Measurements from ENCODE around the gene ADORA2A. TPM values are rescaled to one million over a fixed set of nuclear protein-coding genes. Genes with fewer than 3 reads are reported as not detected.

ADORA2A gene
- polyA plus RNA-seq, 2 of the 4 experiments (the other 2 are of a cell fraction), result 0.48 to 1.8 TPM

DNA sequence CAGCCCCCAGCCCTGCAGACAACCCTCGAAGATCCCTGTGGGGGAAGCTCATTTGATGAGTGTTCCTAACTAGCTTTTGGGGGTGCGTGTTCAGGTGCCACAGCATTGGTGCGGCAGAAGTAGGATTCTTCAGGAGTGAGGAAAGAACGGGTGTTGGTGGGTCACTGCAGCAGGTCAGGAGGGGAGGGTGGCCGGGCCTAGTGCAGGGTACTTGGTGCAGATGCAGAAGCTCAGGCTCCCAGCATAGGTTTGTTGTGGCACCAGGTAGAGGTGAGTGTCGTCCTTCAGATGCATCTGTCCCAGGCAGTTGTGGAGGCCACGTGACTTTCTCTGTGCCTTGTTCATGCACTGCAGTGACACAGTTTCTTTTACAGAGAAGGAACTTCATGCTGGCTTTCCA lies 15.1 kb upstream of the ADORA2A start:
- WGBS (ENCODE audit: missing lambda C conversion rate), result 76% methylated on average over 6 of the region's 7 CpGs
- FAIRE-seq (no peak), DNase-seq (ENCODE audit: low read depth in 1 of 2, low spot score in 1 of 2) (no peak), ATAC-seq (no peak)
- no peak overlapping the region for H3K4me2 ChIP-seq
- no peak overlapping the region for H3K4me3 ChIP-seq
- POLR2A ChIA-PET, result no interaction called here
- CTCF ChIA-PET, result interaction anchor here (0.9 to 1.2 kb wide), 3 partner anchors 11 to 21 kb away, joined by 3 read pairs; no protein-coding TSS in a partner anchor
- no peaks in the 10 kb centered on the region for H3K9me3 ChIP-seq
- peaks cover 13% of the 10 kb centered on the region; the same call in 2 of the 3 replicates for H3K4me1 ChIP-seq
- no peak for TF ChIP-seq CHD2 (IDR thresholded peaks at IDR 0.05; ENCODE audit: low read length, partially characterized antibody)
- no peak for TF ChIP-seq POLR2A (IDR thresholded peaks at IDR 0.05; ENCODE audit: low read length)
- TF ChIP-seq, protein P1, sequence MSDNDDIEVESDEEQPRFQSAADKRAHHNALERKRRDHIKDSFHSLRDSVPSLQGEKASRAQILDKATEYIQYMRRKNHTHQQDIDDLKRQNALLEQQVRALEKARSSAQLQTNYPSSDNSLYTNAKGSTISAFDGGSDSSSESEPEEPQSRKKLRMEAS (IDR thresholded peaks at IDR 0.05), result no peak
- no peak for TF ChIP-seq TFCP2L1 (CRISPR knock-in tag; IDR thresholded peaks at IDR 0.05)
- no peak for TF ChIP-seq FOXS1 (CRISPR knock-in tag; IDR thresholded peaks at IDR 0.05)
- no peak for TF ChIP-seq KDM1A (IDR thresholded peaks at IDR 0.05; ENCODE audit: low read depth)
- H3K27ac ChIP-seq, result no peak overlapping the region

DNA sequence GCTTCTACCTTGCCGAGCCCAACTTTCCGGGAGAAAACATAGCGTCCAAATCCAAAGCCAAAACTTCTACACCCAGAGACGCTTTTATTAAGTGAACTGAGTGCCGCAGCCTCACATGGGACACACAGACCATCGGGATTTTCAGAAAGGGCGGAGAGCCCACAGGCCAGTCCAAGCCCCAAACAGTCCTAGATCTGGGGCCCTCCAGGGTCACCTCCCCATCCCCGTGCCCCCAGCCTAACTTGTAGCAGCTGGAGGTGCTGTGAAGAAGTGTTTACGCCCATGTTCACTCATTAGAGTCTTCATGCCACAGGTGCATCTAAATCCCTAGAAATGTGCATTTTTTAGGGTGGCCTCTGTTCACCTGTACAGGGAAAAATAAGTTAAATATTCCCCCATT lies 14.1 kb upstream of the ADORA2A start:
- Histone ChIP-seq H3K27ac (no peak overlapping the region), H3K9me3 (no peaks in the 10 kb centered on the region), H3K4me1 (peaks cover 13% of the 10 kb centered on the region; the same call in 2 of the 3 replicates), H3K4me2 (no peak overlapping the region), H3K4me3 (no peak overlapping the region)
- ATAC-seq, result no peak
- TF ChIP-seq, protein P2, sequence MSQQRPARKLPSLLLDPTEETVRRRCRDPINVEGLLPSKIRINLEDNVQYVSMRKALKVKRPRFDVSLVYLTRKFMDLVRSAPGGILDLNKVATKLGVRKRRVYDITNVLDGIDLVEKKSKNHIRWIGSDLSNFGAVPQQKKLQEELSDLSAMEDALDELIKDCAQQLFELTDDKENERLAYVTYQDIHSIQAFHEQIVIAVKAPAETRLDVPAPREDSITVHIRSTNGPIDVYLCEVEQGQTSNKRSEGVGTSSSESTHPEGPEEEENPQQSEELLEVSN (IDR thresholded peaks at IDR 0.05; ENCODE audit: borderline replicate concordance, low read depth), result no peak
- no peak for TF ChIP-seq NPAS2 (CRISPR knock-in tag; IDR thresholded peaks at IDR 0.05; ENCODE audit: borderline replicate concordance)
- no peak for TF ChIP-seq EP300 (IDR thresholded peaks at IDR 0.05)
- no peak for TF ChIP-seq HDAC2 (IDR thresholded peaks at IDR 0.05)
- TF ChIP-seq, protein P3, sequence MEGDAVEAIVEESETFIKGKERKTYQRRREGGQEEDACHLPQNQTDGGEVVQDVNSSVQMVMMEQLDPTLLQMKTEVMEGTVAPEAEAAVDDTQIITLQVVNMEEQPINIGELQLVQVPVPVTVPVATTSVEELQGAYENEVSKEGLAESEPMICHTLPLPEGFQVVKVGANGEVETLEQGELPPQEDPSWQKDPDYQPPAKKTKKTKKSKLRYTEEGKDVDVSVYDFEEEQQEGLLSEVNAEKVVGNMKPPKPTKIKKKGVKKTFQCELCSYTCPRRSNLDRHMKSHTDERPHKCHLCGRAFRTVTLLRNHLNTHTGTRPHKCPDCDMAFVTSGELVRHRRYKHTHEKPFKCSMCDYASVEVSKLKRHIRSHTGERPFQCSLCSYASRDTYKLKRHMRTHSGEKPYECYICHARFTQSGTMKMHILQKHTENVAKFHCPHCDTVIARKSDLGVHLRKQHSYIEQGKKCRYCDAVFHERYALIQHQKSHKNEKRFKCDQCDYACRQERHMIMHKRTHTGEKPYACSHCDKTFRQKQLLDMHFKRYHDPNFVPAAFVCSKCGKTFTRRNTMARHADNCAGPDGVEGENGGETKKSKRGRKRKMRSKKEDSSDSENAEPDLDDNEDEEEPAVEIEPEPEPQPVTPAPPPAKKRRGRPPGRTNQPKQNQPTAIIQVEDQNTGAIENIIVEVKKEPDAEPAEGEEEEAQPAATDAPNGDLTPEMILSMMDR (IDR thresholded peaks at IDR 0.05), result no peak
- TF ChIP-seq, protein P4, sequence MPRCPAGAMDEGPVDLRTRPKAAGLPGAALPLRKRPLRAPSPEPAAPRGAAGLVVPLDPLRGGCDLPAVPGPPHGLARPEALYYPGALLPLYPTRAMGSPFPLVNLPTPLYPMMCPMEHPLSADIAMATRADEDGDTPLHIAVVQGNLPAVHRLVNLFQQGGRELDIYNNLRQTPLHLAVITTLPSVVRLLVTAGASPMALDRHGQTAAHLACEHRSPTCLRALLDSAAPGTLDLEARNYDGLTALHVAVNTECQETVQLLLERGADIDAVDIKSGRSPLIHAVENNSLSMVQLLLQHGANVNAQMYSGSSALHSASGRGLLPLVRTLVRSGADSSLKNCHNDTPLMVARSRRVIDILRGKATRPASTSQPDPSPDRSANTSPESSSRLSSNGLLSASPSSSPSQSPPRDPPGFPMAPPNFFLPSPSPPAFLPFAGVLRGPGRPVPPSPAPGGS (IDR thresholded peaks at IDR 0.05), result no peak
- TF ChIP-seq BHLHE40 (IDR thresholded peaks at IDR 0.05; ENCODE audit: low read depth, low read length), result no peak
- TF ChIP-seq HEYL (CRISPR knock-in tag; IDR thresholded peaks at IDR 0.05), result no peak
- TF ChIP-seq JUN (IDR thresholded peaks at IDR 0.05), result no peak
- TF ChIP-seq, protein P1 (IDR thresholded peaks at IDR 0.05), result no peak
- TF ChIP-seq NFE2L2 (conservative IDR thresholded peaks at IDR 0.05; ENCODE audit: low read length), result no peak
- DNase-seq (ENCODE audit: low read depth in 1 of 2, low spot score in 1 of 2), result no peak
- WGBS (ENCODE audit: missing lambda C conversion rate), result 94% methylated on average over 7 of the region's 9 CpGs
- CTCF ChIA-PET, result no interaction called here
- FAIRE-seq, result no peak
- POLR2A ChIA-PET, result no interaction called here

DNA sequence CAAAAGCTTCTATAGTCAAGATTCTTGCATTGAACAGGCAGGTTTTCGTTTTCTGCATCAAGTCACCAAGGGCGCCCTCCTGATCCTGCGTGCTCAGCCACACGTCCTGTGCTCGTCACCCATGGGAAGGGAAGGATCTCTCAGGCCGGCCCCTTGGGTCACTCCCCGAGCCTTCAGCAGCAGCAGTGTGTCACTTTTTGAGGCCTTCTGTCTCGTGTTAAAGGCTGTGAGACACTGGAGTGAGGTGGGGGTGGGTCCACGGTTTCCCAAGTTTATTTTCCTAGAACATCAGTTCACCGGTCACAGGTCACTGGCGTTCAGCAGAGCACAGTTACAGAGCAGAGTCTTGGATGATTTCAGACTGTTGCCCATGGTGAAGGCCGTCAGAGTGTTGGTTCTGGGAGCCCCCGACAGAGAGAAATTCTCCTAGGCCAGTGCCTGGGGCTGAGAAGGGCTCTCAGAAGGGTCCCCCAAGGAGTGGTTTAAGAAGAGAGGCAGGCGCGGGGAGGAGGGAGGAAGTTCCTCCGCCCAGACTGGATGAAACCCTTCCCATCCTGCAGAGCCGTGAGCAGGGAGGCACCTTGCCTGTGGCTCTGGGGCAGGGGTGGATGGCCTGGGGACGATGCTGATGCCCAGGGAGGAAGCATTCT lies 13.5 kb upstream of the ADORA2A start:
- DNase-seq (ENCODE audit: low read depth in 1 of 2, low spot score in 1 of 2), result no peak
- CTCF ChIA-PET, result no interaction called here

More for the DNA sequence above, 13.5 kb upstream of the ADORA2A start:
- Histone ChIP-seq H3K4me3 (no peak overlapping the region), H3K4me1 (peaks cover 13% of the 10 kb centered on the region; the same call in 2 of the 3 replicates), H3K27ac (no peak overlapping the region), H3K9me3 (no peaks in the 10 kb centered on the region), H3K4me2 (no peak overlapping the region)
- POLR2A ChIA-PET, result no interaction called here
- ATAC-seq (no peak), FAIRE-seq (no peak)
- no peak for TF ChIP-seq GATA3 (IDR thresholded peaks at IDR 0.05; ENCODE audit: borderline replicate concordance)
- TF ChIP-seq TP53 (CRISPR knock-in tag; IDR thresholded peaks at IDR 0.05), result no peak
- WGBS (ENCODE audit: missing lambda C conversion rate), result 88% methylated on average over 16 of the region's 18 CpGs

All from A549 (cell line).